Measurements from ENCODE around the gene ISY1.

DNA sequence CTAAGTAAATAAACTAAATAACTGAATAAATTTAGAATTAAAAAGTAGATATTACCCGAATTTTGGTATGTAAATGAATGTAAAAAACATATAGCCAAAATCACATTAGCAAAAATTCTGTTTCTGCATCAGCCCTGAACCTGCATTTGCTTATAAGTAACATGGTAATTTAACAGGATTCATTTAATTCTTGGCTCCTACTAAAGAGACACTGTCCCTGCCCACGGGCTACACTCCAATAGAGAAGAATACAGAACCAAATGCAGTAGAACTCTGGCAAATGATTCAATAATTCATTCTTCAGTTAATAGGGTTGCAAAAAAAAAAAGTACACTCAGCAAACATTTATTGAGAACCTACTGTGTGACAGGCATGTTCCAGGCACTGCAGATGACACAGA is 43.6 kb upstream of the ISY1 start:
- TF ChIP-seq POLR2A (IDR thresholded peaks at IDR 0.05): no peak
- no peak for TF ChIP-seq CTCF (IDR thresholded peaks at IDR 0.05)

Measured in sigmoid colon (tissue), 3 donors.